ENCODE data around the gene AK1. TPM values are rescaled to one million over a fixed set of nuclear protein-coding genes. Genes with fewer than 3 reads are reported as not detected.
A peak's percentile ranks its signal among the peaks of the same experiment; 100 is the strongest.

AK1 gene
- total and polyA plus RNA-seq, 2 of the 13 experiments (the other 11 are each of a cell fraction or from before 2014, with no cell fraction given) = 19.1 to 32.8 TPM

DNA sequence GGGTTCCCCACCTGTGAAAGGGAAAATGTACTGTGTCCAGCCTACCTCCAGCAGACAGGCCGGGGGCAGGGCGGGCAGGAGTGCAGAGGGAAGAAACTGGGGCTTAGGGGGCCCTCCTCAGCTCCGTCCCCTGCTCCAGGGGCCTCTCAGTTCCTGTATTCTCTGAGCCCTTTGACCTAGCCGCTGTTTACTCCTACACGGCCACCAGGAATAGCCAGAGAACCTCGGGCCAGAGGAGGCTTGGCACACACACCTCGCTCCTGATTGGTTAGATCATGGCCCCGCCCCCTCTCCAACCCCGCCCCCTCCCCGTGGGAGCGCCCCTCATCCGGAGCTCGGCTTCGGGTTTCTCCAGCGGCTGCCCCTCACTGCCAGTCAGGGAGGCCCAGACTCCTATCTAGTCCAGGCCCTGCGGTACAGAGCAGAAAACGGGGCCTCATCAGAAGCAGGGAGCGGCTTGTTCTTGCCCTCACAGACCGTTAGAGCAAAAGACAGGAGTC is 19.8 kb upstream of the AK1 start (continued):
- TF ChIP-seq, protein P1, sequence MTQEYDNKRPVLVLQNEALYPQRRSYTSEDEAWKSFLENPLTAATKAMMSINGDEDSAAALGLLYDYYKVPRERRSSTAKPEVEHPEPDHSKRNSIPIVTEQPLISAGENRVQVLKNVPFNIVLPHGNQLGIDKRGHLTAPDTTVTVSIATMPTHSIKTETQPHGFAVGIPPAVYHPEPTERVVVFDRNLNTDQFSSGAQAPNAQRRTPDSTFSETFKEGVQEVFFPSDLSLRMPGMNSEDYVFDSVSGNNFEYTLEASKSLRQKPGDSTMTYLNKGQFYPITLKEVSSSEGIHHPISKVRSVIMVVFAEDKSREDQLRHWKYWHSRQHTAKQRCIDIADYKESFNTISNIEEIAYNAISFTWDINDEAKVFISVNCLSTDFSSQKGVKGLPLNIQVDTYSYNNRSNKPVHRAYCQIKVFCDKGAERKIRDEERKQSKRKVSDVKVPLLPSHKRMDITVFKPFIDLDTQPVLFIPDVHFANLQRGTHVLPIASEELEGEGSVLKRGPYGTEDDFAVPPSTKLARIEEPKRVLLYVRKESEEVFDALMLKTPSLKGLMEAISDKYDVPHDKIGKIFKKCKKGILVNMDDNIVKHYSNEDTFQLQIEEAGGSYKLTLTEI (CRISPR knock-in tag; conservative IDR thresholded peaks at IDR 0.05) = no peak
- TF ChIP-seq ZZZ3 (CRISPR knock-in tag; IDR thresholded peaks at IDR 0.05; ENCODE audit: borderline replicate concordance) (no peak), THYN1 (CRISPR knock-in tag; IDR thresholded peaks at IDR 0.05; ENCODE audit: borderline replicate concordance, low read depth) (no peak), XBP1 (CRISPR knock-in tag; IDR thresholded peaks at IDR 0.05) (no peak), ARHGAP35 (CRISPR knock-in tag; IDR thresholded peaks at IDR 0.05; ENCODE audit: borderline replicate concordance) (no peak), TEAD3 (CRISPR knock-in tag; optimal IDR thresholded peaks at IDR 0.05; ENCODE audit: borderline replicate concordance) (peak; percentile 6), NBN (conservative IDR thresholded peaks at IDR 0.05) (no peak), ZNF292 (CRISPR knock-in tag; IDR thresholded peaks at IDR 0.05; ENCODE audit: borderline replicate concordance, low read depth) (no peak), CHD2 (IDR thresholded peaks at IDR 0.05; ENCODE audit: low read depth, low read length) (no peak), TBX2 (CRISPR knock-in tag; IDR thresholded peaks at IDR 0.05; ENCODE audit: borderline replicate concordance) (no peak), ZNF101 (CRISPR knock-in tag; IDR thresholded peaks at IDR 0.05; ENCODE audit: borderline replicate concordance, low read depth) (no peak), POLR2AphosphoS5 (IDR thresholded peaks at IDR 0.05; ENCODE audit: low read depth, low read length) (peak; percentile 68), PITX1 (CRISPR knock-in tag; IDR thresholded peaks at IDR 0.05) (peak; percentile 85; the same call in 1 of the 2 replicates), ZNF546 (CRISPR knock-in tag; conservative IDR thresholded peaks at IDR 0.05) (no peak), POLR2G (IDR thresholded peaks at IDR 0.05; ENCODE audit: low read depth, low read length) (peak; percentile 77), ZNF703 (CRISPR knock-in tag; IDR thresholded peaks at IDR 0.05; ENCODE audit: borderline replicate concordance) (no peak), BHLHE40 (IDR thresholded peaks at IDR 0.05; ENCODE audit: low read length) (no peak)
- TF ChIP-seq, protein P2, sequence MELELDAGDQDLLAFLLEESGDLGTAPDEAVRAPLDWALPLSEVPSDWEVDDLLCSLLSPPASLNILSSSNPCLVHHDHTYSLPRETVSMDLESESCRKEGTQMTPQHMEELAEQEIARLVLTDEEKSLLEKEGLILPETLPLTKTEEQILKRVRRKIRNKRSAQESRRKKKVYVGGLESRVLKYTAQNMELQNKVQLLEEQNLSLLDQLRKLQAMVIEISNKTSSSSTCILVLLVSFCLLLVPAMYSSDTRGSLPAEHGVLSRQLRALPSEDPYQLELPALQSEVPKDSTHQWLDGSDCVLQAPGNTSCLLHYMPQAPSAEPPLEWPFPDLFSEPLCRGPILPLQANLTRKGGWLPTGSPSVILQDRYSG (CRISPR knock-in tag; IDR thresholded peaks at IDR 0.05) = no peak
- TF ChIP-seq, protein P3, sequence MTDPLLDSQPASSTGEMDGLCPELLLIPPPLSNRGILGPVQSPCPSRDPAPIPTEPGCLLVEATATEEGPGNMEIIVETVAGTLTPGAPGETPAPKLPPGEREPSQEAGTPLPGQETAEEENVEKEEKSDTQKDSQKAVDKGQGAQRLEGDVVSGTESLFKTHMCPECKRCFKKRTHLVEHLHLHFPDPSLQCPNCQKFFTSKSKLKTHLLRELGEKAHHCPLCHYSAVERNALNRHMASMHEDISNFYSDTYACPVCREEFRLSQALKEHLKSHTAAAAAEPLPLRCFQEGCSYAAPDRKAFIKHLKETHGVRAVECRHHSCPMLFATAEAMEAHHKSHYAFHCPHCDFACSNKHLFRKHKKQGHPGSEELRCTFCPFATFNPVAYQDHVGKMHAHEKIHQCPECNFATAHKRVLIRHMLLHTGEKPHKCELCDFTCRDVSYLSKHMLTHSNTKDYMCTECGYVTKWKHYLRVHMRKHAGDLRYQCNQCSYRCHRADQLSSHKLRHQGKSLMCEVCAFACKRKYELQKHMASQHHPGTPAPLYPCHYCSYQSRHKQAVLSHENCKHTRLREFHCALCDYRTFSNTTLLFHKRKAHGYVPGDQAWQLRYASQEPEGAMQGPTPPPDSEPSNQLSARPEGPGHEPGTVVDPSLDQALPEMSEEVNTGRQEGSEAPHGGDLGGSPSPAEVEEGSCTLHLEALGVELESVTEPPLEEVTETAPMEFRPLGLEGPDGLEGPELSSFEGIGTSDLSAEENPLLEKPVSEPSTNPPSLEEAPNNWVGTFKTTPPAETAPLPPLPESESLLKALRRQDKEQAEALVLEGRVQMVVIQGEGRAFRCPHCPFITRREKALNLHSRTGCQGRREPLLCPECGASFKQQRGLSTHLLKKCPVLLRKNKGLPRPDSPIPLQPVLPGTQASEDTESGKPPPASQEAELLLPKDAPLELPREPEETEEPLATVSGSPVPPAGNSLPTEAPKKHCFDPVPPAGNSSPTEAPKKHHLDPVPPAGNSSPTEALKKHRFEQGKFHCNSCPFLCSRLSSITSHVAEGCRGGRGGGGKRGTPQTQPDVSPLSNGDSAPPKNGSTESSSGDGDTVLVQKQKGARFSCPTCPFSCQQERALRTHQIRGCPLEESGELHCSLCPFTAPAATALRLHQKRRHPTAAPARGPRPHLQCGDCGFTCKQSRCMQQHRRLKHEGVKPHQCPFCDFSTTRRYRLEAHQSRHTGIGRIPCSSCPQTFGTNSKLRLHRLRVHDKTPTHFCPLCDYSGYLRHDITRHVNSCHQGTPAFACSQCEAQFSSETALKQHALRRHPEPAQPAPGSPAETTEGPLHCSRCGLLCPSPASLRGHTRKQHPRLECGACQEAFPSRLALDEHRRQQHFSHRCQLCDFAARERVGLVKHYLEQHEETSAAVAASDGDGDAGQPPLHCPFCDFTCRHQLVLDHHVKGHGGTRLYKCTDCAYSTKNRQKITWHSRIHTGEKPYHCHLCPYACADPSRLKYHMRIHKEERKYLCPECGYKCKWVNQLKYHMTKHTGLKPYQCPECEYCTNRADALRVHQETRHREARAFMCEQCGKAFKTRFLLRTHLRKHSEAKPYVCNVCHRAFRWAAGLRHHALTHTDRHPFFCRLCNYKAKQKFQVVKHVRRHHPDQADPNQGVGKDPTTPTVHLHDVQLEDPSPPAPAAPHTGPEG (CRISPR knock-in tag; IDR thresholded peaks at IDR 0.05) = no peak
- TF ChIP-seq, protein P4, sequence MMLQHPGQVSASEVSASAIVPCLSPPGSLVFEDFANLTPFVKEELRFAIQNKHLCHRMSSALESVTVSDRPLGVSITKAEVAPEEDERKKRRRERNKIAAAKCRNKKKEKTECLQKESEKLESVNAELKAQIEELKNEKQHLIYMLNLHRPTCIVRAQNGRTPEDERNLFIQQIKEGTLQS (CRISPR knock-in tag; IDR thresholded peaks at IDR 0.05) = no peak

Data from HepG2 (cell line).